ENCODE results near the gene SUN5. TPM values are rescaled to one million over a fixed set of nuclear protein-coding genes. Genes with fewer than 3 reads are reported as not detected.

The SUN5 gene
- total RNA-seq, 1 donor: not detected

GRCh38 chr20:33014336-33015113 lies 10.3 kb upstream of the SUN5 start:
- no peak for DNase-seq (ENCODE audit: low read depth)
- no peak overlapping the region for H3K4me3 ChIP-seq (ENCODE audit: low read depth, low read length)
- TF ChIP-seq CTCF (IDR thresholded peaks at IDR 0.05; ENCODE audit: insufficient read depth, low read depth, low read length): no peak

GRCh38 chr20:33013701-33014326 lies 9.6 kb upstream of the SUN5 start:
- DNase-seq (ENCODE audit: low read depth): no peak
- TF ChIP-seq CTCF (IDR thresholded peaks at IDR 0.05; ENCODE audit: insufficient read depth, low read depth, low read length): no peak
- no peak overlapping the region for H3K4me3 ChIP-seq (ENCODE audit: low read depth, low read length)

GRCh38 chr20:33012327-33013189 lies 8.3 kb upstream of the SUN5 start:
- no peak overlapping the region for H3K4me3 ChIP-seq (ENCODE audit: low read depth, low read length)
- TF ChIP-seq CTCF (IDR thresholded peaks at IDR 0.05; ENCODE audit: insufficient read depth, low read depth, low read length): no peak
- no peak for DNase-seq (ENCODE audit: low read depth)

- H3K4me3 ChIP-seq (ENCODE audit: low read depth, low read length): no peak overlapping the region
- no peak for DNase-seq (ENCODE audit: low read depth)
- TF ChIP-seq CTCF (IDR thresholded peaks at IDR 0.05; ENCODE audit: insufficient read depth, low read depth, low read length): no peak
Measured at GRCh38 chr20:33010674-33011449, 6.6 kb upstream of the SUN5 start.

GRCh38 chr20:33010133-33010504 lies 5.9 kb upstream of the SUN5 start:
- no peak for TF ChIP-seq CTCF (IDR thresholded peaks at IDR 0.05; ENCODE audit: insufficient read depth, low read depth, low read length)
- DNase-seq (ENCODE audit: low read depth): no peak
- no peak overlapping the region for H3K4me3 ChIP-seq (ENCODE audit: low read depth, low read length)
